ENCODE results near the gene KCNJ14. TPM values are rescaled to one million over a fixed set of nuclear protein-coding genes. Genes with fewer than 3 reads are reported as not detected.

Gene KCNJ14
- total and polyA plus RNA-seq, 2 experiments from 2014 or later: 0.81 to 0.94 TPM

DNA sequence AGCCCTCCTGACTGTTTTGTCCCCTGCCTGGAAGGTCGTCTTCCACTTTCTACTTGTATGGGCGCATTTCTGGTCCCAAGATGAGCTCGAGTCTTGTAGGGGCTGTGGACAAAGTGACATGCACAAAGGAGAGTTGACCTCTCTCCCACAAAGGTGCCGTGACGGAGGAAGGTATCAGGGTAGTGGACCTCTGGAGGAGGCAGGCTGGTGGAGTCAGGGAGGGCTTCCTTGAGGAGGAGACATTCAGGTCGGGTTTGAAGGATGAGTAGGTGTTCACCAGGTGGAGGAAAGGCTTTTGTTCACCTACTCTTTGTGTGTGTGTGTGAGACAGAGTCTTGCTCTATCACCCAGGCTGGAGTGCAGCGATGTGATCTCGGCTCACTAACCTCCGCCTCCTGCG lies 15.5 kb downstream of the KCNJ14 start (continued):
- TF ChIP-seq EZH2phosphoT487 (IDR thresholded peaks at IDR 0.05; ENCODE audit: unreplicated experiment): no peak

DNA sequence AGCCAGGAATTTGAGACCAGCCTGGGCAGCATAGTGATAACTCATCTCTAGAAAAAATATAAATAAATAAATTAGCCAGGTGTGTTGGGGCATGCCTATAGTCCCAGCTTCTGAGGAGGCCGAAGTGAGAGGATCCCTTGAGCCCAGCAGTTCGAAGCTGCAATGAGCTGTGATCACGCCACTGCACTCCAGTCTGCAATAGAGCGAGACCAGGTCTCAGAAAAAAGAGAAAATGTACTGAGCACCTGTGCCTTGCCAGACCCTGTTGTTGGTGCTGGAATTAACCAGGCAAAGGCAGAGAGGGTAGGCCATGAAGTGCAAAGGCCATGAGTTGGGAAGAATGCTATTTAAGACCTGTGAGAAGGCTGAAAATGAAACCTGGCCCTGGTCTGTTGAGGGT lies 16.5 kb downstream of the KCNJ14 start:
- Mint-ChIP-seq H3K27me3 (ENCODE audit: insufficient read depth, low read depth, poor library complexity) (peaks cover 24% of the 10 kb centered on the region), H3K4me1 (peaks cover 15% of the 10 kb centered on the region), H3K36me3 (ENCODE audit: low read depth) (peaks cover 68% of the 10 kb centered on the region), H3K9me3 (no peaks in the 10 kb centered on the region), H3K4me3 (no peak overlapping the region), H3K27ac (no peak overlapping the region)
- Histone ChIP-seq H4K20me1 (replicated peaks; ENCODE audit: insufficient read depth) (peaks cover 14% of the 10 kb centered on the region), H3K36me3 (ENCODE audit: insufficient read depth) (peaks cover 48% of the 10 kb centered on the region), H3K4me3 (no peak overlapping the region), H3K27me3 (ENCODE audit: insufficient read depth) (no peaks in the 10 kb centered on the region), H3K9me2 (ENCODE audit: insufficient read depth) (no peaks in the 10 kb centered on the region), H3F3A (replicated peaks; ENCODE audit: low read depth) (peaks cover 22% of the 10 kb centered on the region; the same call in 1 of the 2 replicates), H3K27ac (ENCODE audit: low read depth) (no peak overlapping the region), H2AFZ (no peak overlapping the region), H3K4me1 (ENCODE audit: insufficient read depth) (peaks cover 8% of the 10 kb centered on the region; the same call in 1 of the 2 replicates), H3K79me2 (replicated peaks; ENCODE audit: insufficient read depth) (peaks cover 13% of the 10 kb centered on the region), H3K4me2 (no peak overlapping the region)
- no peak for ATAC-seq
- TF ChIP-seq POLR2AphosphoS5 (IDR thresholded peaks at IDR 0.05; ENCODE audit: low read depth) (no peak), EZH2phosphoT487 (IDR thresholded peaks at IDR 0.05; ENCODE audit: unreplicated experiment) (no peak), EZH2 (IDR thresholded peaks at IDR 0.05; ENCODE audit: low read depth, unreplicated experiment) (no peak), NANOG (IDR thresholded peaks at IDR 0.05; ENCODE audit: borderline replicate concordance) (no peak), ZNF114 (CRISPR knock-in tag; IDR thresholded peaks at IDR 0.05) (no peak), JUNB (IDR thresholded peaks at IDR 0.05; ENCODE audit: unreplicated experiment) (no peak), CREB1 (CRISPR knock-in tag; IDR thresholded peaks at IDR 0.05; ENCODE audit: low read depth) (no peak), STAT1 (IDR thresholded peaks at IDR 0.05; ENCODE audit: unreplicated experiment) (no peak), ZNF331 (CRISPR knock-in tag; IDR thresholded peaks at IDR 0.05; ENCODE audit: low read depth) (no peak)
- TF ChIP-seq, protein P1, sequence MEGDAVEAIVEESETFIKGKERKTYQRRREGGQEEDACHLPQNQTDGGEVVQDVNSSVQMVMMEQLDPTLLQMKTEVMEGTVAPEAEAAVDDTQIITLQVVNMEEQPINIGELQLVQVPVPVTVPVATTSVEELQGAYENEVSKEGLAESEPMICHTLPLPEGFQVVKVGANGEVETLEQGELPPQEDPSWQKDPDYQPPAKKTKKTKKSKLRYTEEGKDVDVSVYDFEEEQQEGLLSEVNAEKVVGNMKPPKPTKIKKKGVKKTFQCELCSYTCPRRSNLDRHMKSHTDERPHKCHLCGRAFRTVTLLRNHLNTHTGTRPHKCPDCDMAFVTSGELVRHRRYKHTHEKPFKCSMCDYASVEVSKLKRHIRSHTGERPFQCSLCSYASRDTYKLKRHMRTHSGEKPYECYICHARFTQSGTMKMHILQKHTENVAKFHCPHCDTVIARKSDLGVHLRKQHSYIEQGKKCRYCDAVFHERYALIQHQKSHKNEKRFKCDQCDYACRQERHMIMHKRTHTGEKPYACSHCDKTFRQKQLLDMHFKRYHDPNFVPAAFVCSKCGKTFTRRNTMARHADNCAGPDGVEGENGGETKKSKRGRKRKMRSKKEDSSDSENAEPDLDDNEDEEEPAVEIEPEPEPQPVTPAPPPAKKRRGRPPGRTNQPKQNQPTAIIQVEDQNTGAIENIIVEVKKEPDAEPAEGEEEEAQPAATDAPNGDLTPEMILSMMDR (conservative IDR thresholded peaks at IDR 0.05; ENCODE audit: low read depth in 2 of 2): no peak
- TF ChIP-seq, protein P2, sequence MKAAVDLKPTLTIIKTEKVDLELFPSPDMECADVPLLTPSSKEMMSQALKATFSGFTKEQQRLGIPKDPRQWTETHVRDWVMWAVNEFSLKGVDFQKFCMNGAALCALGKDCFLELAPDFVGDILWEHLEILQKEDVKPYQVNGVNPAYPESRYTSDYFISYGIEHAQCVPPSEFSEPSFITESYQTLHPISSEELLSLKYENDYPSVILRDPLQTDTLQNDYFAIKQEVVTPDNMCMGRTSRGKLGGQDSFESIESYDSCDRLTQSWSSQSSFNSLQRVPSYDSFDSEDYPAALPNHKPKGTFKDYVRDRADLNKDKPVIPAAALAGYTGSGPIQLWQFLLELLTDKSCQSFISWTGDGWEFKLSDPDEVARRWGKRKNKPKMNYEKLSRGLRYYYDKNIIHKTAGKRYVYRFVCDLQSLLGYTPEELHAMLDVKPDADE (IDR thresholded peaks at IDR 0.05): no peak
- TF ChIP-seq, protein P3, sequence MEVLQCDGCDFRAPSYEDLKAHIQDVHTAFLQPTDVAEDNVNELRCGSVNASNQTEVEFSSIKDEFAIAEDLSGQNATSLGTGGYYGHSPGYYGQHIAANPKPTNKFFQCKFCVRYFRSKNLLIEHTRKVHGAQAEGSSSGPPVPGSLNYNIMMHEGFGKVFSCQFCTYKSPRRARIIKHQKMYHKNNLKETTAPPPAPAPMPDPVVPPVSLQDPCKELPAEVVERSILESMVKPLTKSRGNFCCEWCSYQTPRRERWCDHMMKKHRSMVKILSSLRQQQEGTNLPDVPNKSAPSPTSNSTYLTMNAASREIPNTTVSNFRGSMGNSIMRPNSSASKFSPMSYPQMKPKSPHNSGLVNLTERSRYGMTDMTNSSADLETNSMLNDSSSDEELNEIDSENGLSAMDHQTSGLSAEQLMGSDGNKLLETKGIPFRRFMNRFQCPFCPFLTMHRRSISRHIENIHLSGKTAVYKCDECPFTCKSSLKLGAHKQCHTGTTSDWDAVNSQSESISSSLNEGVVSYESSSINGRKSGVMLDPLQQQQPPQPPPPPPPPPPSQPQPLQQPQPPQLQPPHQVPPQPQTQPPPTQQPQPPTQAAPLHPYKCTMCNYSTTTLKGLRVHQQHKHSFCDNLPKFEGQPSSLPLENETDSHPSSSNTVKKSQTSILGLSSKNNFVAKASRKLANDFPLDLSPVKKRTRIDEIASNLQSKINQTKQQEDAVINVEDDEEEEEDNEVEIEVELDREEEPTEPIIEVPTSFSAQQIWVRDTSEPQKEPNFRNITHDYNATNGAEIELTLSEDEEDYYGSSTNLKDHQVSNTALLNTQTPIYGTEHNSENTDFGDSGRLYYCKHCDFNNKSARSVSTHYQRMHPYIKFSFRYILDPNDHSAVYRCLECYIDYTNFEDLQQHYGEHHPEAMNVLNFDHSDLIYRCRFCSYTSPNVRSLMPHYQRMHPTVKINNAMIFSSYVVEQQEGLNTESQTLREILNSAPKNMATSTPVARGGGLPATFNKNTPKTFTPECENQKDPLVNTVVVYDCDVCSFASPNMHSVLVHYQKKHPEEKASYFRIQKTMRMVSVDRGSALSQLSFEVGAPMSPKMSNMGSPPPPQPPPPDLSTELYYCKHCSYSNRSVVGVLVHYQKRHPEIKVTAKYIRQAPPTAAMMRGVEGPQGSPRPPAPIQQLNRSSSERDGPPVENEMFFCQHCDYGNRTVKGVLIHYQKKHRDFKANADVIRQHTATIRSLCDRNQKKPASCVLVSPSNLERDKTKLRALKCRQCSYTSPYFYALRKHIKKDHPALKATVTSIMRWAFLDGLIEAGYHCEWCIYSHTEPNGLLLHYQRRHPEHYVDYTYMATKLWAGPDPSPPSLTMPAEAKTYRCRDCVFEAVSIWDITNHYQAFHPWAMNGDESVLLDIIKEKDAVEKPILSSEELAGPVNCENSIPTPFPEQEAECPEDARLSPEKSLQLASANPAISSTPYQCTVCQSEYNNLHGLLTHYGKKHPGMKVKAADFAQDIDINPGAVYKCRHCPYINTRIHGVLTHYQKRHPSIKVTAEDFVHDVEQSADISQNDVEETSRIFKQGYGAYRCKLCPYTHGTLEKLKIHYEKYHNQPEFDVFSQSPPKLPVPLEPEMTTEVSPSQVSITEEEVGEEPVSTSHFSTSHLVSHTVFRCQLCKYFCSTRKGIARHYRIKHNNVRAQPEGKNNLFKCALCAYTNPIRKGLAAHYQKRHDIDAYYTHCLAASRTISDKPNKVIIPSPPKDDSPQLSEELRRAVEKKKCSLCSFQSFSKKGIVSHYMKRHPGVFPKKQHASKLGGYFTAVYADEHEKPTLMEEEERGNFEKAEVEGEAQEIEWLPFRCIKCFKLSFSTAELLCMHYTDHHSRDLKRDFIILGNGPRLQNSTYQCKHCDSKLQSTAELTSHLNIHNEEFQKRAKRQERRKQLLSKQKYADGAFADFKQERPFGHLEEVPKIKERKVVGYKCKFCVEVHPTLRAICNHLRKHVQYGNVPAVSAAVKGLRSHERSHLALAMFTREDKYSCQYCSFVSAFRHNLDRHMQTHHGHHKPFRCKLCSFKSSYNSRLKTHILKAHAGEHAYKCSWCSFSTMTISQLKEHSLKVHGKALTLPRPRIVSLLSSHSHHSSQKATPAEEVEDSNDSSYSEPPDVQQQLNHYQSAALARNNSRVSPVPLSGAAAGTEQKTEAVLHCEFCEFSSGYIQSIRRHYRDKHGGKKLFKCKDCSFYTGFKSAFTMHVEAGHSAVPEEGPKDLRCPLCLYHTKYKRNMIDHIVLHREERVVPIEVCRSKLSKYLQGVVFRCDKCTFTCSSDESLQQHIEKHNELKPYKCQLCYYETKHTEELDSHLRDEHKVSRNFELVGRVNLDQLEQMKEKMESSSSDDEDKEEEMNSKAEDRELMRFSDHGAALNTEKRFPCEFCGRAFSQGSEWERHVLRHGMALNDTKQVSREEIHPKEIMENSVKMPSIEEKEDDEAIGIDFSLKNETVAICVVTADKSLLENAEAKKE (CRISPR knock-in tag; IDR thresholded peaks at IDR 0.05): no peak
- TF ChIP-seq, protein P4, sequence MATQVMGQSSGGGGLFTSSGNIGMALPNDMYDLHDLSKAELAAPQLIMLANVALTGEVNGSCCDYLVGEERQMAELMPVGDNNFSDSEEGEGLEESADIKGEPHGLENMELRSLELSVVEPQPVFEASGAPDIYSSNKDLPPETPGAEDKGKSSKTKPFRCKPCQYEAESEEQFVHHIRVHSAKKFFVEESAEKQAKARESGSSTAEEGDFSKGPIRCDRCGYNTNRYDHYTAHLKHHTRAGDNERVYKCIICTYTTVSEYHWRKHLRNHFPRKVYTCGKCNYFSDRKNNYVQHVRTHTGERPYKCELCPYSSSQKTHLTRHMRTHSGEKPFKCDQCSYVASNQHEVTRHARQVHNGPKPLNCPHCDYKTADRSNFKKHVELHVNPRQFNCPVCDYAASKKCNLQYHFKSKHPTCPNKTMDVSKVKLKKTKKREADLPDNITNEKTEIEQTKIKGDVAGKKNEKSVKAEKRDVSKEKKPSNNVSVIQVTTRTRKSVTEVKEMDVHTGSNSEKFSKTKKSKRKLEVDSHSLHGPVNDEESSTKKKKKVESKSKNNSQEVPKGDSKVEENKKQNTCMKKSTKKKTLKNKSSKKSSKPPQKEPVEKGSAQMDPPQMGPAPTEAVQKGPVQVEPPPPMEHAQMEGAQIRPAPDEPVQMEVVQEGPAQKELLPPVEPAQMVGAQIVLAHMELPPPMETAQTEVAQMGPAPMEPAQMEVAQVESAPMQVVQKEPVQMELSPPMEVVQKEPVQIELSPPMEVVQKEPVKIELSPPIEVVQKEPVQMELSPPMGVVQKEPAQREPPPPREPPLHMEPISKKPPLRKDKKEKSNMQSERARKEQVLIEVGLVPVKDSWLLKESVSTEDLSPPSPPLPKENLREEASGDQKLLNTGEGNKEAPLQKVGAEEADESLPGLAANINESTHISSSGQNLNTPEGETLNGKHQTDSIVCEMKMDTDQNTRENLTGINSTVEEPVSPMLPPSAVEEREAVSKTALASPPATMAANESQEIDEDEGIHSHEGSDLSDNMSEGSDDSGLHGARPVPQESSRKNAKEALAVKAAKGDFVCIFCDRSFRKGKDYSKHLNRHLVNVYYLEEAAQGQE (IDR thresholded peaks at IDR 0.05; ENCODE audit: unreplicated experiment): no peak
- DNase-seq (ENCODE audit: low spot score): no peak

Data from GM23338 (cell line).